H1 (cell line): ENCODE data around the gene CEND1. TPM values are rescaled to one million over a fixed set of nuclear protein-coding genes. Genes with fewer than 3 reads are reported as not detected.

Experiments
- CTCF ChIA-PET: fragments of 300-600 bp; sonication (Branson Sonifier 250); formaldehyde crosslinking; loops from one replicate; lab custom pipeline; 2021; ENCODE audit not compliant: partially characterized antibody; lab: Charles Lee
- POLR2A ChIA-PET: fragments of 300-600 bp; sonication (Branson Sonifier 250); formaldehyde crosslinking; loops from one replicate; lab custom pipeline; 2021; ENCODE audit warnings: inconsistent platforms; ENCODE audit not compliant: partially characterized antibody; lab: Charles Lee
- DNase-seq, 2 experiments: peaks; one replicate each; pipeline versions ENCODE4 v3.0.0 to v3.0.0-alpha.2; 2010 to 2022; ENCODE audit warnings: low spot score in 2 of 2, low read depth in 1 of 2, mixed read lengths in 1 of 2
- FAIRE-seq: peaks from 2 replicates; lab custom pipeline; 2011; peaks lifted over from hg19 to GRCh38; lab: Jason Lieb, UNC
- H2AFZ ChIP-seq: 2 replicates; pipeline ENCODE4 v1.8.1; 2012; ENCODE audit warnings: low read length, inconsistent platforms
- H2AK5ac ChIP-seq: 2 replicates; pipeline ENCODE4 v1.6.1; 2013; ENCODE audit warnings: low read depth, low read length
- H2BK120ac ChIP-seq: replicated peaks from 2 replicates; pipeline ENCODE3; 2013; ENCODE audit warnings: low read depth, low read length, inconsistent platforms
- H2BK12ac ChIP-seq: 2 replicates; pipeline ENCODE4 v1.6.1; 2013; ENCODE audit warnings: low read depth, low read length
- H2BK15ac ChIP-seq: 2 replicates; pipeline ENCODE4 v1.6.1; 2013; ENCODE audit warnings: low read length
- H2BK20ac ChIP-seq: 2 replicates; pipeline ENCODE4 v1.6.1; 2013; ENCODE audit warnings: low read length
- H2BK5ac ChIP-seq: 2 replicates; pipeline ENCODE4 v1.6.1; 2013; ENCODE audit warnings: low read depth, low read length
- H3K14ac ChIP-seq: 2 replicates; pipeline ENCODE4 v1.6.1; 2013; ENCODE audit warnings: inconsistent platforms; ENCODE audit not compliant: insufficient read length
- H3K18ac ChIP-seq: 2 replicates; pipeline ENCODE4 v1.6.1; 2013; ENCODE audit warnings: low read length; ENCODE audit errors: extremely low read depth
- H3K23ac ChIP-seq: 2 replicates; pipeline ENCODE4 v1.6.1; 2013; ENCODE audit warnings: inconsistent platforms; ENCODE audit not compliant: insufficient read length
- H3K23me2 ChIP-seq: 2 replicates; pipeline ENCODE4 v1.6.1; 2013; ENCODE audit warnings: low read depth, low read length
- H3K27ac ChIP-seq: 2 replicates; pipeline ENCODE4 v1.6.1; 2011; ENCODE audit warnings: low read depth, low read length, inconsistent platforms
- H3K27me3 ChIP-seq, 4 experiments: replicated peaks in 1 of 4; 1 replicate in 1 of 4; 2 replicates in 3 of 4; pipeline versions ENCODE4 v1.6.1 to v1.8.1; 2011 to 2013; ENCODE audit warnings: low read length in 3 of 4, mild to moderate bottlenecking in 3 of 4, inconsistent platforms in 2 of 4, mixed read lengths in 2 of 4, moderate library complexity in 1 of 4; ENCODE audit not compliant: control insufficient read depth in 3 of 4, insufficient read depth in 3 of 4; ENCODE audit errors: extremely low read depth in 1 of 4
- H3K36me3 ChIP-seq, 4 experiments: 2 replicates each; pipeline versions ENCODE4 v1.6.1 to v1.8.1; 2011 to 2013; ENCODE audit warnings: mild to moderate bottlenecking in 4 of 4, low read length in 3 of 4, moderate library complexity in 2 of 4, control low read depth in 1 of 4, inconsistent platforms in 1 of 4; ENCODE audit not compliant: insufficient read depth in 4 of 4, control insufficient read depth in 2 of 4
- H3K4ac ChIP-seq: replicated peaks from 2 replicates; pipeline ENCODE3; 2013; ENCODE audit warnings: low read length, low read depth, mixed read lengths, inconsistent platforms; ENCODE audit not compliant: insufficient read length
- H3K4me1 ChIP-seq, 4 experiments: replicated peaks in 1 of 4; 1 replicate in 1 of 4; 2 replicates in 3 of 4; pipeline versions ENCODE4 v1.6.1 to v1.8.1; 2011 to 2013; ENCODE audit warnings: low read length in 3 of 4, inconsistent platforms in 2 of 4, mixed read lengths in 1 of 4; ENCODE audit not compliant: insufficient read depth in 4 of 4, control insufficient read depth in 3 of 4
- H3K4me2 ChIP-seq, 2 experiments: 2 replicates each; pipeline versions ENCODE4 v1.6.1 to v1.8.1; 2011 to 2013; ENCODE audit warnings: low read depth in 2 of 2, low read length in 2 of 2, control low read depth in 1 of 2, inconsistent platforms in 1 of 2, mild to moderate bottlenecking in 1 of 2; ENCODE audit not compliant: insufficient read depth in 1 of 2
- H3K4me3 ChIP-seq, 4 experiments: fragments of 200-600, 300-600 bp in 1 of 4; sonication (generic), shearing (Covaris generic), sonication (Bioruptor Twin) in 1 of 4; 2 replicates each; pipeline versions ENCODE4 v1.5.1 to v1.8.1; 2011 to 2016; ENCODE audit warnings: low read length in 4 of 4, low read depth in 3 of 4, control low read depth in 2 of 4, inconsistent platforms in 2 of 4, mild to moderate bottlenecking in 2 of 4, mixed read lengths in 1 of 4, moderate library complexity in 1 of 4; ENCODE audit not compliant: insufficient read depth in 2 of 4; ENCODE audit errors: extremely low read depth in 1 of 4
- H3K56ac ChIP-seq: replicated peaks from 2 replicates; pipeline ENCODE3; 2013; ENCODE audit warnings: low read depth, mild to moderate bottlenecking, mixed read lengths, low read length, inconsistent platforms; ENCODE audit not compliant: insufficient read length
- H3K79me1 ChIP-seq: 2 replicates; pipeline ENCODE4 v1.6.1; 2013; ENCODE audit warnings: low read depth, low read length, control low read depth
- H3K79me2 ChIP-seq, 2 experiments: 2 replicates each; pipeline versions ENCODE4 v1.6.1 to v1.8.1; 2012 to 2013; ENCODE audit warnings: low read length in 2 of 2, mild to moderate bottlenecking in 2 of 2, inconsistent platforms in 1 of 2; ENCODE audit not compliant: insufficient read depth in 2 of 2, control insufficient read depth in 1 of 2
- H3K9ac ChIP-seq, 4 experiments: replicated peaks in 1 of 4; 1 replicate in 1 of 4; 2 replicates in 3 of 4; pipeline versions ENCODE4 v1.6.1 to v1.8.1; 2011 to 2013; ENCODE audit warnings: low read depth in 3 of 4, low read length in 3 of 4, control low read depth in 2 of 4, mild to moderate bottlenecking in 2 of 4, moderate library complexity in 2 of 4, inconsistent platforms in 1 of 4; ENCODE audit errors: extremely low read depth in 1 of 4
- H3K9me3 ChIP-seq, 2 experiments: 2 replicates each; pipeline versions ENCODE4 v1.6.1 to v1.8.1; 2012 to 2013; ENCODE audit warnings: mild to moderate bottlenecking in 2 of 2, moderate library complexity in 2 of 2, control low read depth in 1 of 2, inconsistent platforms in 1 of 2, low read depth in 1 of 2, low read length in 1 of 2, mixed read lengths in 1 of 2; ENCODE audit not compliant: insufficient read depth in 2 of 2
- H4K20me1 ChIP-seq, 2 experiments: replicated peaks in 1 of 2; 2 replicates each; pipeline versions ENCODE3 to v1.8.1; 2011 to 2013; ENCODE audit warnings: inconsistent platforms in 2 of 2, low read length in 2 of 2, mild to moderate bottlenecking in 1 of 2; ENCODE audit not compliant: insufficient read depth in 2 of 2, control insufficient read depth in 1 of 2
- H4K5ac ChIP-seq: 2 replicates; pipeline ENCODE4 v1.6.1; 2013; ENCODE audit warnings: low read length, low read depth, mixed read lengths, inconsistent platforms; ENCODE audit not compliant: insufficient read length
- H4K8ac ChIP-seq: 2 replicates; pipeline ENCODE4 v1.8.0; 2013; ENCODE audit warnings: mild to moderate bottlenecking, moderate library complexity, low read length, inconsistent platforms; ENCODE audit not compliant: insufficient read depth; ENCODE audit errors: extremely low read depth
- H4K91ac ChIP-seq: replicated peaks from 2 replicates; pipeline ENCODE3; 2013; ENCODE audit warnings: low read length, mixed read lengths, inconsistent platforms; ENCODE audit not compliant: insufficient read length
- JUN ChIP-seq: IDR thresholded peaks from 2 replicates; pipeline ENCODE4 v1.6.1; 2011; ENCODE audit warnings: low read depth, mild to moderate bottlenecking, improper control_type of control experiment, low read length
- KDM5A ChIP-seq: fragments of 200-600 bp; IDR thresholded peaks from 2 replicates; pipeline ENCODE4 v1.7.1; 2012; ENCODE audit warnings: mild to moderate bottlenecking, low read length, inconsistent platforms, mixed read lengths
- WGBS, 2 experiments: shearing (Covaris generic) in 1 of 2; methylation state at CpG; one replicate each; pipeline versions ENCODE4 v1.1.6 to v1.1.7; 2013 to 2015; ENCODE audit warnings: low lambda C conversion rate in 2 of 2, mixed read lengths in 2 of 2, inconsistent platforms in 1 of 2, low coverage in 1 of 2, missing lambda C conversion rate in 1 of 2; ENCODE audit not compliant: insufficient replicate concordance in 2 of 2, insufficient coverage in 1 of 2, insufficient read length in 1 of 2; ENCODE audit errors: extremely low coverage in 1 of 2, missing lambda C conversion rate in 1 of 2; 5-methylcytosine and 5-hydroxymethylcytosine counted together
- polyA plus RNA-seq, 7 experiments: library from polyadenylated mRNA; depleted of rRNA in 3 of 7; stranded (reverse) in 5 of 7; unstranded in 2 of 7; fragments of >200 nt in 5 of 7; fragments of 200-250 nt in 2 of 7; gene quantifications; 1 replicate in 5 of 7; 2 replicates in 1 of 7; 4 replicates in 1 of 7; pipeline versions ENCODE4 v1.2.1 to v1.2.3, GENCODE V29; 2011 to 2013; ENCODE audit warnings: missing spikeins in 2 of 7, mixed read lengths in 2 of 7
- total RNA-seq: library from RNA; stranded (reverse); fragmentation: NEBNext Ultra II Directional; extraction: Animal tissue kit (Norgen Biotek cat#: 25700); gene quantifications from 2 replicates; pipeline ENCODE4 v1.2.1, GENCODE V29; 2021

The CEND1 gene
- total and polyA plus RNA-seq, 2 of the 8 experiments (the other 6 are each of a cell fraction or from before 2014, with no cell fraction given), result 0.82 to 5.0 TPM

DNA sequence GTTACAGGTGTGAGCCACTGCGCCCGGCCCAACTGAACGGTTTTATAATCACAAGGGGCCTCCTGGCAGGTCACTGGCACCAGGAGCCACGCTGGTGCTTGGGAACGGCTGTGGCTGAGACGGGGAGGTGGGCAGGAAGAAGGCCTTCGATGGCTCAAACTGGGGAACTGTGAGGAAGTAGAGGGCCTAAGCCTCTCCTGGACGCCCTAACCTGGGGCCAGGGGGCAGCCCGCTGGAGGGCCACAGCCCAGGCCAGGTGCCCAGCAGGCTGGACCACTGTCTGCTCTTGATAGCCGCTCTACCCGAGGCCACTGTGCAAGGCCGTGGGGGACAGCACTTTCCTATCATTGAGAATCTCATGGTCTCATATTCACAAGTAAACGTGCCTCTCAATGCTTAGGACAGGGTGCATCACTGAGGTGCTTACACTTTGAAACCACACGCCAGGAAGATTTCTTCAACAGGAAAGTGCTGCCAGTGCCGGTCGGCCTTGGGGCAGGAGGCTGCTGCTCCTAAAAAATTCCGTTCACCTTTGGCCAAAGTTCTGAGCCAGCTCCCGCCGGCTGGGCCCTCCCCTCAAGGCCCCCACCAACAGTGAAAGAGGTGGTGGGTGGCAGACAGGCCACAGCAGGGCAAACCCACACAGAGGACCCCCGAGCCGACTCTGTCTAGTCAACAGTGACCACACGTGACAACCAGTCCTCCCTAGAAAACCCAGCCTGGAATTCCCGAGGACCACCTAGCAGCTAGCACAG, 19.8 kb downstream of the CEND1 start:
- no peak overlapping the region for H3K23ac ChIP-seq
- H4K20me1 ChIP-seq, result peaks cover 12 to 33% of the 10 kb centered on the region in 2 experiments
- no peak overlapping the region for H3K14ac ChIP-seq
- no peak overlapping the region for H2AK5ac ChIP-seq
- H2BK15ac ChIP-seq, result no peak overlapping the region
- no peak overlapping the region for H3K56ac ChIP-seq
- H4K91ac ChIP-seq, result no peak overlapping the region
- H3K23me2 ChIP-seq, result no peaks in the 10 kb centered on the region
- H2BK120ac ChIP-seq, result no peak overlapping the region
- H3K18ac ChIP-seq, result no peak overlapping the region
- H2BK12ac ChIP-seq, result no peak overlapping the region
- peaks cover 8 to 29% (median 23%) of the 10 kb centered on the region in 4 experiments; a peak in 7 of 8 replicates for H3K36me3 ChIP-seq
- 91% methylated on average over 23 of the region's 23 CpGs; no CpG with 5 or more reads in 1 of the 2 experiments for WGBS, 2 experiments
- TF ChIP-seq JUN (no peak), KDM5A (no peak)
- H3K79me1 ChIP-seq, result peaks cover 3% of the 10 kb centered on the region; the same call in 1 of the 2 replicates
- POLR2A ChIA-PET, result interaction anchor here (1.2 to 35.3 kb wide), 5 partner anchors 13 to 45 kb away, joined by 3 to 636 read pairs (median 4); partner anchors contain the start of gene TALDO1
- H3K27me3 ChIP-seq, result no peaks in the 10 kb centered on the region
- H4K5ac ChIP-seq, result no peak overlapping the region
- H3K4me1 ChIP-seq, result peaks cover 0 to 4% (median 0%) of the 10 kb centered on the region in 4 experiments; a peak in 3 of 7 replicates
- no peak overlapping the region for H3K9ac ChIP-seq
- no peaks in the 10 kb centered on the region for H3K9me3 ChIP-seq
- no peak overlapping the region for H2BK20ac ChIP-seq
- no peak overlapping the region for H3K4ac ChIP-seq
- H3K79me2 ChIP-seq, result peaks cover 1 to 25% of the 10 kb centered on the region in 2 experiments; a peak in 3 of 4 replicates
- H3K4me2 ChIP-seq, result no peak overlapping the region
- DNase-seq (no peak), FAIRE-seq (no peak)
- no peak overlapping the region for H3K4me3 ChIP-seq
- no peak overlapping the region for H4K8ac ChIP-seq
- H3K27ac ChIP-seq, result no peak overlapping the region
- no peak overlapping the region for H2BK5ac ChIP-seq
- CTCF ChIA-PET, result interaction anchor here (1.3 to 2.6 kb wide), 5 partner anchors 12 to 44 kb away, joined by 3 to 7 read pairs (median 5); no protein-coding TSS in a partner anchor
- H2AFZ ChIP-seq, result no peak overlapping the region
